Measurements from ENCODE around the gene TRIM72.
"Not testable (repeated sequence)": the region's sequence is repeated elsewhere in the genome, so short reads cannot be mapped to it uniquely, and the experiment has no call there.

TRIM72 gene

GRCh38 chr16:31198207-31198882 is 15.6 kb upstream of the TRIM72 start:
- in situ Hi-C loops (cut with HindIII; ENCODE audit: low pct_ligation_motif_present, low sequenced_read_pairs): loop anchor here (25.0 kb wide), 1 partner anchor 264 kb away; the partner anchor contains the start of genes ARMC5 and TGFB1I1
- no peak for DNase-seq
- TF ChIP-seq CTCF (IDR thresholded peaks at IDR 0.05; ENCODE audit: low read depth, low read length, missing control alignments): no peak
- H3K27ac ChIP-seq: no peak overlapping the region
- H3K4me3 ChIP-seq (ENCODE audit: low read depth, low read length): no peak overlapping the region
- peaks cover 43% of the 10 kb centered on the region for H3K36me3 ChIP-seq (replicated peaks)
- H3K27me3 ChIP-seq (replicated peaks): no peaks in the 10 kb centered on the region

- Histone ChIP-seq H3K27ac (no peak overlapping the region), H3K4me3 (ENCODE audit: low read depth, low read length) (no peak overlapping the region), H3K27me3 (replicated peaks) (no peaks in the 10 kb centered on the region), H3K36me3 (replicated peaks) (peaks cover 32% of the 10 kb centered on the region)
- in situ Hi-C loops (cut with HindIII; ENCODE audit: low pct_ligation_motif_present, low sequenced_read_pairs): loop anchor here (25.0 kb wide), 1 partner anchor 263 kb away; the partner anchor contains the start of genes ARMC5 and TGFB1I1
- TF ChIP-seq CTCF (IDR thresholded peaks at IDR 0.05; ENCODE audit: low read depth, low read length, missing control alignments): no peak
- DNase-seq: no peak
Observed at GRCh38 chr16:31199430-31200041, 14.4 kb upstream of the TRIM72 start.

GRCh38 chr16:31200111-31200510 is 13.8 kb upstream of the TRIM72 start:
- DNase-seq; H3K27me3 ChIP-seq (replicated peaks); in situ Hi-C loops (cut with HindIII; ENCODE audit: low pct_ligation_motif_present, low sequenced_read_pairs); H3K4me3 ChIP-seq (ENCODE audit: low read depth, low read length); H3K27ac ChIP-seq: not testable (repeated sequence)
- H3K36me3 ChIP-seq (replicated peaks): peaks cover 26% of the 10 kb centered on the region

GRCh38 chr16:31200821-31201568 is 12.9 kb upstream of the TRIM72 start:
- in situ Hi-C loops (cut with HindIII; ENCODE audit: low pct_ligation_motif_present, low sequenced_read_pairs): no loop called here
- Histone ChIP-seq H3K27me3 (replicated peaks) (no peaks in the 10 kb centered on the region), H3K36me3 (replicated peaks) (peaks cover 19% of the 10 kb centered on the region), H3K27ac (no peak overlapping the region), H3K4me3 (ENCODE audit: low read depth, low read length) (no peak overlapping the region)
- TF ChIP-seq CTCF (IDR thresholded peaks at IDR 0.05; ENCODE audit: low read depth, low read length, missing control alignments): peak; percentile 28
- no peak for DNase-seq

GRCh38 chr16:31201582-31202413 is 12.1 kb upstream of the TRIM72 start:
- DNase-seq: no peak
- H3K36me3 ChIP-seq (replicated peaks): peaks cover 11% of the 10 kb centered on the region
- H3K27ac ChIP-seq: no peak overlapping the region
- TF ChIP-seq CTCF (IDR thresholded peaks at IDR 0.05; ENCODE audit: low read depth, low read length, missing control alignments): no peak
- no peaks in the 10 kb centered on the region for H3K27me3 ChIP-seq (replicated peaks)
- in situ Hi-C loops (cut with HindIII; ENCODE audit: low pct_ligation_motif_present, low sequenced_read_pairs): no loop called here
- H3K4me3 ChIP-seq (ENCODE audit: low read depth, low read length): peak overlapping the region; percentile 65

All from brain microvascular endothelial cell (primary cell).